Measurements from ENCODE around the gene TRAPPC5. TPM values are rescaled to one million over a fixed set of nuclear protein-coding genes. Genes with fewer than 3 reads are reported as not detected.

Gene TRAPPC5
- total RNA-seq, 1 experiment from 2014 or later: 90.6 TPM

DNA sequence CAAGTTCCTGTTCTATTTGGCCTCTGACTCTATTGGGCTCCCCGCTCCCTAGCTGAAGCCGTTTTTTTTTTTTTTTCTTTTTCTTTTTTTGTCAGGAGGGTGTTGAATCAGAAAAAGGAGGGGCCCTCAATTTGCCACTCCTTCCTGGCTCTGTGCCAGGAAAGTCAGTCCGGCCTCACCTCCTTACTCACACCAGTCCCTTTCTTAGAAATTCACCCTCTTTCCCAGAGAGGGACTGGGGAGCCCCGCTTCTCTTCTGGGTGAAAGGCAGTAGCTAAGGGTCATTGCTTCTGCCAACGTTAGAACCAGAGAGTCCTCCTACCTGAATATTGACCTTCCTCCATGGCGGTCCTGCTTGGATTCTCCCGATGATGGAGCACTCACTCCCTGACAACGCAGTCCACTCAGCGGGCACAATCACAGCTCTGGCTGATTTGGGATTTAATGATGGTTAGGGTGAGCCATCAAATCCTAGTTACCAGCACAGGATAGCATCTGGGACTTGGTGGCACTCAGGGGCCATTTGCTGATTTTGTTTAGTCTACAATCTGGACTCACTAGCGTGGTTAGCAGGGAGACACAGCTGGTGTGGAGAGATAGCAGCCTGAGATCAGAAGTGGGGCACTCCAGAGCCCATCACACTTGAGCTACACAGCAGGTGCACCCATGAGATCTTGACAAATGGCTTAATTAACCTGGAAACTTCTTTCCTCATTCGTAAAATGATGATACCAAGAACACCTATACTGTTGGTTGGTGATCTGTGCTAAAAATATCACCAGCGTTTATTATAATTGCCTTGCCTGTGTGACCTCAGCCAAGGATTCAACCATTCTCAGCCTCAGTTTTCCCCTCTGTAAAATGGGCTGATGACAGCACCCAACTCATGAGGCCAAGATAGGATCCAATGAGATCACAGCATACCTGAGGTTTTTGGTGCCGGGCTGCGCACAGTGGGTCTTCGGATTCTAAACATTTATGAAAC, 19.1 kb downstream of the TRAPPC5 start:
- DNase-seq (ENCODE audit: low spot score): no peak

DNA sequence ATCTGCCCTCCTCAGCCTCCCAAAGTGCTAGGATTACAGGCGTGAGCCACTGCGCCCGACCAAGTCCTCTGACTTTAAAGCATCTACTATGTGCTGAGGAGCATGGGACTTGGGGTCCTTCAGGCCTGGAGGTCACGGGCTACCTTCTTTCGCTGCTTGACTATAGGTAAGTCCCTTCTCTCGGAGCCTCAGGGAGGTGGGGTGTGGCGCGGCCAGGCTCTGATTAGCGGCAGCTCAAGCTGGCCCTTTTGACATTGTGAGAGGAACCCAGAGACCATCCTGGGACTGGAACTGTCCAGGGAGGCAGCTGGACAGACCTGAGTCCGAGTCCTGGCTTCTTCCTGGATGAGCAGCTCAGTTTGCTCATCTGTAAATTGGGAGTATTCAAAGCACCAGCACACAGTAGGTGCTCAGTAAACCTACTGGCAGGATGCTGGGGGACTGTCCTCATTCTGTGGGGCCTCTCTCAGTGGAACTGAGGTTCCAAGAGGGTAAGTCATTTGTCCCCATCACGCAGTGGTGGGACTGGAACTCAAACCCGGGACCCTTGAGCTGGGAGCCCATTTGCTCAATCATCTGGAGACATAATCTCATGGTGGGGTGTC, 20.5 kb downstream of the TRAPPC5 start:
- no peak for DNase-seq (ENCODE audit: low spot score)

DNA sequence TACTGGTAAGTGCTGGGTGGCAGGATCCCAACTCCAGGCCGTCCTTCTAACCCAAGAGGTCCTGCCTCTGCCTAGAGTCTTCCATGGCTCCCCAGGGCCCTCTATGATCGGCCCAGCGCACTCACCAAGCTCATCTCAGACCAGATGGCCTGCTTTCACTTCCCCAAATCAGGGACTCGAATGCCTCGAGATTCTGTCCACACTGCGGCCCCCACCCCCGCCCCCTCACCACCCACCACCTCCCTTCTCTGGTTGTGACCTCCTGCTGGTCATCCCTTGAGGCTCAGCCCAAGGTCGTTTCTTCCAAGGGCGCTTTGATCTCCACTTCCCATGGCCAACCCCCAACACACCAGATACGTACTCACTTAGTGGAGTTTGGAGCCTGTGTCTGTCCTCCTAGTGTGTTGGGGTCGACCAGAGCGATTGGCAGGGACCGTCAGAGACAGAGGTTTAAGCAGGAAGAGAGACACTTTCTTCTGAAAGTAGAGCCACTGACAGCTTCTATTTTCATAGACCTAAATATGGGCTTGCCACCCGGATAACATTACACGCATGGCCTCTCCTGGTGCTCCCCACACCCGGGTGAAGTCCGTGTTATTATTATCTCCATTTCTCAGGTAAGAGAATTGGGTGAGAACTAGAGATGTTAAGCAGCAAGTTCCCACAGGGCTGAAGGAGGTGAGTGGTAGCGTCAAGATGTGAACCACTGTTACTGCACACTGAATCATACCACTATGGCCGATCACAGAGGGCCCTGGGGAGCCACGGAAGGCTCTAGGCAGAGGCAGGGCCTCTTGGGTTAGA, 21.2 kb downstream of the TRAPPC5 start, which contains the start of gene FCER2:
Gene FCER2 (minus strand): TSS at position 478 of the 804 bp plus-strand sequence. CDS start 2,371 bp downstream, outside the sequence.
- DNase-seq (ENCODE audit: low spot score): no peak

DNA sequence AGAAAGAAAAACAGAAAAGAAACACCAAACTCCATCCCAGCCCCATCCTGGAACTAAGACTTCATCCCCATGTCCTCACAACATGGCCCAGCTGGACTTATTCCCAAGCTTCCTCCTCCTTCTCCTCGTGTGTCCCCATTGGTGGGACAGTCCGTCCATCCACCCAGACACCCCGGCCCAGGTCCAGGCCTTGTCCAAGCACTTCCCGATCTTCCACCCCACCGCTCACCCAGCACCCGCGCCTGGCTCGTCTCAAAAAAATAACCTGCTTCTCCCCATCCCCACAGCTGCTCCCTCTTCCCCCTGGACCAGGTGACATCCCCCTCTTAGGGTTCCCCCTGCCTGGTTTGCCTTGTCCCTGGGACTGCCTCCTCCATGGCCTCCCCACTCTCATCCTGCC, 22.7 kb downstream of the TRAPPC5 start:
- no peak for DNase-seq (ENCODE audit: low spot score)

DNA sequence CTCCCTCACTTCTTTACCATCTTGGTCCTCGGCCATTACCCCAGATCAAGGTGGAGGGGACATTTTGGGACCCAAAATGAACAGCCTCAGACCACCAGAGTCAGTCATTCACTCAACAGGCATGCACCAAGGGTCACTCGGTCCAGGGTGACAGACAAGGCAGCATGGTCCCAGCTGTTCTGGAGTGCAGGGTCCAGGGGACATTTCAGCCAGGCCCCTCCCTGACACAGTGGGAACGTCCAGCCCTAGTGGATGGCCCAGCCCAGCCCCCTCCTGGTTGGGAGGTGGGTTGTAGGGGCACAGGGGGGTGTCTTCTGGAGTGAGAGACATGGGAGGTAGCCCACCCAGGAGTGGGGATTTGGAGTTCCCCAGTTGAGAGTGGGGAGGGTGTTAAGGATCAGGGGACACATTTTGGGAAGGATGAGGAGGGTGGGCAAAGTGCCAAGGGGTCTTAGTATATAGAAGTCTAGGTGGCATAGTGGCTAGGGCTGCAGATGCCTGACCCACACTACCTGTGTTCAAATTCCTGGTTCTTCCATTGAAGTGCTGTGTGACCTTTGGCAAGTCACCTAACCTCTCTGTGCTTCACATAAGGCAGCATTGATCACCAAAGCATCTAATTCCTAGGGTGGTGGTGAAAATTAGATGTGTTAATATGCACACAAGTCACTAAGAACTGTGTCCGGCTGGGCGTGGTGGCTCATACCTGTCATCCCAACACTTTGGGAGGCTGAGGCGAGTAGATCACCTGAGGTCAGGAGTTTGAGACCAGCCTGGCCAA, 23.8 kb downstream of the TRAPPC5 start:
- DNase-seq (ENCODE audit: low spot score): no peak

DNA sequence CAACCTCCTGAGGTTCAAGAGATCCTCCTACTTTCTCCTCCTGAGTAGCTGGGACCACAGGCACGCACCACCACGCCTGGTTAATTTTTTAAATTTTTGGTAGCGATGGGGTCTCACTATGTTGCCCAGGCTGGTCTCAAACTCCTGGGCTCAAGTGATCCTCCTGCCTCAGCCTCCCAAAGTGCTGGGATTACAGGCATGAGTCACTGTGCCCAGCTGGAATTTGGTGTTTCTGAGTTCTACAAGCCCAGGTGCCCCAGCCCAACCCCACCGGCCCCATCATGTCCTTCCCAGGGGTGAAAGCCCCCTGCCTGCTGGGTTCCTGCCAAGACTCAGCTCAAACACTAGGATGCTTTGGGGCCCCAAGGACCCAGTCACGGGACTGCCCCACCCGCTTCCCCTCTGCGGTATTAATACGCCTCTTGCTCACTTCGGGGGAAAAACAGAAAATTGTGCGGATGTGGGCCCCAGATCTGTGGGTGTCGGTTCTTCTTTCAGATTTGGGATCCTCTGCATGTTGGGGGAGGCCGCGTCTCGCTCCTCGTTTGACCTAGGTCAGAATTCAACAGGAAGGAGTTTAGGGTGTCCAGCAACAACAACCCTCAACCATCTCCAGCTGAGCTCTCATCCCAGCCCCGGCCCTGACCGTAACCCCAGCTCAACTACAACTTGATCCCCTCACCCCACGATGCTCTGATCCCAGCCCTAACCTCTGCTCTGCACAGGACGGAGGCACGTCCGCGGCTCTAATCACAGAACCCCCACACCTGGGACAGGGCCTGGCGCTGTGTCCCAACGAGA, 25.0 kb downstream of the TRAPPC5 start:
- DNase-seq (ENCODE audit: low spot score): no peak

DNA sequence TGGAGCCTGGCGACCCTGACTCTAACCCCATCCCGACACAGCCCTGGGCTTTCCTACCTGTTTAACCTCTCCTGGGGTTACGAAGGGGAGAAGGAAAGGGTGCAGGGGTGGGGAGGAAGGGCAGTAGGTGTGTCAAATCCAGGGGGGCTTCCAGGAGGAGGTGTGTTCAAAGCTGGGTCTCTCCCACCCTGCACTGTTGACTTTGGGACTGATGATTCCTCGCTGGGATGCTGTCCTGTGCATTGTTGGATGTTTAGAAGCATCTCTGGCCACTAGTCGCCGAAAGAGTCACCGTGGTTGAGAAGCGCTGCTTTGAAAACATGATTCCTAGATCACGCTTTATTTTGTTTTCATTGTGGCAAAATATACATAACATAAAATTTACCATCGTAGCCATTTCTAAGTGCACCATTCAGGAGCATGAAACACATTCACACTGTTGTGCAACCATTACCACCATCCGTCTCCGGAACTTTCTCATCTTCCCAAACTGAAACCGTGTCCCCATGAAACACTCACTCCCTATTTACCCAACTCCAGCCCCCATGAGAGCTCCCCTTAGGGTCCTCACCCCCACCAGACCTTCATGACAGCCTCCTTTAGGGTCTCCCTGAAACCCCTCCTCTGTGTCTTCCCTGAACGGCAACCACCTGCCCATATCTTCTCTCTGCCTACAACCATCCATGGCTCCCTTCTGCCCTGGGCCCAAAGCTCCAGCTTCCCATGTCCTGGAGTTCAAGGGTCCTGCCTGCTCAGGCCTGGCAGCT, 25.7 kb downstream of the TRAPPC5 start:
- DNase-seq (ENCODE audit: low spot score): no peak

DNA sequence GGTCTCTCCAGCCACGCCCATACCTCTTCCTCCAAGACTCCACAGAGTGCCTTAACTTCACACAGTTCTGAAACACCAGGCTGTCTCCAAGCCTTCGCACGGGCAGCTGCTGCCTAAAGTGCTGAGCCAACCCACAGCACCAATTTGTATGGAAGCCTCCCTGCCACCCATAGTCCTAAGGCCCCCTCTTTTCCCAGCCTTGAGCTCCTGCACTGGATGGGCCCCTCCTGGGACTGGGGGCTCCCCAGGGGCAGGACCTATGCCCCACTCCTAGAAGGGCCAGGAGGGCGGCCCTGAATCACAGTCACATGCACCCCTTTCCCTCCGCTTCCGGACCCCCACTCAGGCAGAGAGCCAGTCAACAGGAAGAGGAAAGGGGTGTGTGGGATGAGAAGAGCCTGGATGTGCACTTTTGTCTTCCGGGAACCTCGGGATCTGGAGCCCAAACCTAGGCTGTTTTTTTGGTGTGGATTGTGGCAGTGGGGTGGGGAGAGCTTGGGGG, 26.4 kb downstream of the TRAPPC5 start:
- no peak for DNase-seq (ENCODE audit: low spot score)

DNA sequence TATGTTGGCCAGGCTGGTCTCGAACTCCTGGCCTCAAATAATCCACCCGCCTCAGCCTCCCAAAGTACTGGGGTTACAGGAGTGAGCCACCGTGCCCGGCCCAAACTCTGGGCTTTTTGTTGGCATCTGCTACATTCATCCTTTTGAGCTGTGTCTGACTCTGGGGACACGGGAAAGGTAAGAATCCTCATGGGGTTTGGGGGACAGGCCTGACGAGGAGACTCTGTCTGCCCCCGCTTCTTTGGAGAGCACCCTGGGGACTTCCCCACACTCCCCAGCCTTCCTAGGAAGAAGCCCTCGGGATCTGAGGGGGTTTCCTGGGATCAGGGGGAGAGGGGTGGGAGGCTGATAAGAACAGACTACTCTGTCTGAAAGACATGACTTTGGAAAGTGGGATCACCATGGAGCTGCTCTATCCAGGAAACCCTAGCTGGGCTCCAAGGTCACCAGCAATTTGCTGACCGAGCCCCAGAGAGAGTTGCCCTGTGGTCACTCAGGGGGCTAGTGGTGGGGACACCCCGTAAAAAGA, 29.4 kb downstream of the TRAPPC5 start:
- DNase-seq (ENCODE audit: low spot score): no peak

DNA sequence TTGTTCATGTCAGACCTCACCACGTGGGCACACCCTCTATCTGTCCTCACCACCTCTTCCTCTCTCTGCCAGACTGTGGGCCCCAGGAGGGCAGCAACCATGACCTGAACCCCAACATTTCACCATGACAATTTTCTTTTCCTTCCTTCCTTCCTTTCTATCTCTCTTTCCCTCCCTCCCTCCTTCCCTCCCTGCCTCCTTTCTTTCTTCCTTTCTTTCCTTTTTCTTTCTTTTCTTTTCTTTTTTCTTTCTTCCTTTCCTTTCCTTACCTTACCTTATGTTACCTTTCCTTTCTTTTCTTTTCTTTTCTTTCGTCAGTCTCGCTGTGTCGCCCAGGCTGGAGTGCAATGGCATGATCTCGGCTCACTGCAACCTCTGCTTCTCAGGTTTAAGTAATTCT, 30.0 kb downstream of the TRAPPC5 start:
- no peak for DNase-seq (ENCODE audit: low spot score)

DNA sequence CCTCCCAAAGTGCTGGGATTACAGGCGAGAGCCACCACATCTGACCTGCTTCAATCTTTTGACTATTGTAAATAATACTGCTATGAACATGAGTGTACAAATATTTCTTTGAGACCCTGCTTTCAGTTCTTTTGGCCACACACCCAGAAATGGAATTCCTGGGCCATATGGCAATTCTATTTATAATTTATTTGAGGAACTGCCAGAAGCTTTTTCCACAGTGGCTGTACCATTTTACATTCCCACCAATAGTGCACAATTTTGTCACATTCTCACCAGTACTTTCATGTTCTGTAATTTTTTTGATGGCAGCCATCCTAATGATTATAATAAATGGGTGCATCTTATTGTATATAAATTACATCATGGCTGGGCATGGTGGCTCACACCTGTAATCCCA, 35.0 kb downstream of the TRAPPC5 start:
- DNase-seq (ENCODE audit: low spot score): no peak

DNA sequence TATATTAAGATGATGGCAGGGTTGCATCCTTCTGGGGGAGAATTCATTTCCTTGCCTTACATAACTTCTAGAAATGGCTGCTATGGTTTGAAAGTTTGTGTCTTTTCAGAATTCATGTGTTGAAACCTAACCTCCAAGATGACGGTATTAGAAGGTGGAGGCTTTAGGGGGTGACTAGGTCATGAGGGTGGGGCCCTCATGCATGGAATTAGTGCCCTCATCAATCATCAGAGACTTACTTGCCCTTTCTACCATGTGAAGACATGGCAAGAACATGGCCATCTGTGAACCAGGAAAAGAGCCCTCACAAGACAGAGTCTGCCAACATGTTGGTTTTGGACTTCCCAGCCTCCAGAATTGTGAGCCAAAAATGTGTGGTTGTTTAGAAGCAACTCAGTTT, 36.1 kb downstream of the TRAPPC5 start:
- no peak for DNase-seq (ENCODE audit: low spot score)

DNA sequence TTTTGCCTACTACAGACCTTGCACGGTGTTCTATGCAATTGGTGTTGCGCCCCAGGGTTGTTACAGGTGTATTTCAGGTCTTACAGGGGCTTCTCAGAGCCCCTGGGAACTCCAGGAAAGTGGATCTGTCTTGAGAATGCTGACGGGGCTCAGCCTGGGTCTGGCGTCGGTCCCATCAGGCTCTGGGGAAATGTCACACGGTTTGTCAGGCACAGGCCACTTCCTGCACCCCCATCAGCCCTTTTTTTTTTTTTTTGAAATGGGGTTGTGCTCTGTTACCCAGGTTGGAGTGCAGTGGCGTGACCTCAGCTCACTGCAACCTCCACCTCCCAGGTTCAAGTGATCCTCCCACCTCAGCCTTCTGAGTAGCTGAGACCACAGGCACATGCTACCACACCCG, 38.0 kb downstream of the TRAPPC5 start:
- no peak for DNase-seq (ENCODE audit: low spot score)

DNA sequence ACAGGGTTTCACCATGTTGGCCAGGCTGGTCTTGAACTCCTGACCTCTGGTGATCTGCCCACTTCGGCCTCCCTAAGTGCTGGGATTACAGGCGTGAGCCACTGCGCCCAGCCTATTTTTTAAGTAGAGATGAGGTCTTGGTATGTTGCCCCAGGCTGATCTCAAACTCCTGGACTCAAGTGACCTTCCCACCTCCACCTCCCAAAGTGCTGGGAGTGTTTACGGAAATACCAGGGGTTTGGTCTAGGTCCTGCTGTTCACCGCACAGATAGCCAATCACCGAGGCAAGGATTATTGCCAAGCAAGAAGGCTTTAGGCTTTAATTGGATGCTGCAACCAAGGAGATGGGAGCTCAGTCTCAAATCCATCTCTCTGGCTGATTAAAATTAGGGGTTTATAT, 39.7 kb downstream of the TRAPPC5 start:
- DNase-seq (ENCODE audit: low spot score): no peak

DNA sequence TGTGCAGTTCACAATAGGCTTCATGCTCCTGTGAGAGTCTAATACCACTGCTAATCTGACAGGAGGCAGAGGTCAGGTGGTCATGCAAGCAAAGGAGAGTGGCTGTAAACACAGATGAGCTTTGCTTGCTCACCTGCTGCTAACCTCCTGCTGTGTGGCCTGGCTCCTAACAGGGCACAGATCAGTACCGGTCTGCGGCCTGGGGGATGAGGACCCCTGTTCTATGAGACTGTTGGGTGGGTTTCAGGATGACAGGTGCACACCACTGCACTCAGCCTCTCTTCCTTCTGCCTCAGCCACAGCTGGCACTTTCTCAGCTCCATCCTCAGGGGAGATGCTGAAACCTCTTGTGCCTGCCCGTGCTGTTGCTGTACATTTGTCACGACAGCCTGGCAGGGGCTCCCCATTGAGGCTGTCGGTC, 41.6 kb downstream of the TRAPPC5 start:
- no peak for DNase-seq (ENCODE audit: low spot score)

DNA sequence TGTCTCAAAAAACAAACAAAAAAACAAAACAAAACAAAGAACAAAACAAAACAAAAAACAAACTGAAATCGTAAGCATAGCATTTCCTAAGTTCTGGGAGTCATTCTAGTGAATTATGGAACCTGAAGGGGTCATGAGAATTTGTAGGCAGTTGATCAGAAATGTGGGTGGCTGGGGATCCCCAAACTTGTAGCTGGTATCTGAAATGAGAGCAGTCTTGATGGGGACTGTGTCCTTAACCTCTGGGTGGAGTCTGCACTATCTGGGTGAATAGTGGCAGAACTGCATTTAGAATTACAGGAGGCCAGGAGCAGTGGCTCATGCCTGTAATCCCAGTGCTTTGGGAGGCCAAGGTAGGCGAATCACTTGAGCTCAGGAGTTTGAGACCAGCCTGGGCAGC, 45.2 kb downstream of the TRAPPC5 start:
- DNase-seq (ENCODE audit: low spot score): no peak

DNA sequence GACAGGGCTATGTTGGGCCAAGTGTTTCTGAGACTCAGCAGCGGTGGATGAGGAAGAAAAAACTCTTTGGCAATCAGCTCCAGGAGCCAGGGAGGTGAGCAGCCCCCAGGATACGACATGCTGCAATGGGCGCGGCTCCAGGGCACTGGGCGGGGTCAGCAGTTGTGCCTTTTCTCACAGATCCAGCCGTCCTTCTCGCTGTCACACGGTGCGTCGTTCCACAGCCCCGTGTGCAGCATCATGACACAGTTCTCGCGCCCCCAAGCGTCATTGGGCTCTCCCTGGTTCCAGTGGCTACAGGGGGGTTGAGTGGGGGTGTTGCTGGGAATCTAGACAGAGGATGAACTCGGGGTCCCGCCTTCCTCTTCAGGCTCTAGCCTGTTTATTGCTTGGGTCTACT, 48.6 kb downstream of the TRAPPC5 start:
- no peak for DNase-seq (ENCODE audit: low spot score)

DNA sequence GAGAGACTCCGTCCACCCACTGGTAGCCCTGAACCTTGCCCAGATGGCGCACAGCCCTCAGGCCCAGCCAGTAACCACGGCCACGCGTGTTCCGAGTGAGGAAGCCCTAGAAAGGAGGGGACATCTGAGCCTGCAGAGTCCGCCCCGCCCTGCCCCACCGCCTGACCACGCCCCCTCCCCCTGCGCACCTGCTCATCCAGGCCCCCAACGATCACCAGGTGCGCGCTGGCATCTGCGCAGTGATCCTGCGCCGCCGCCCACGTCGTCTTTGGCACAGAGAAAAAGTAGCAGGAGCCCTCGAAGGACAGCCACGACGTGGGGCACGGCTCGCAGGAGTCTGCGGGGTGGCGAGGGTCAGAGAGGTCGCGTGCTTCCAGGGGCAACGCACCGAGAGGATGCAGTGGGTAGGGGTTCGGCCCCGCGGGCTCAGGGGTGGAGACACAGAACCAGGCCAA, 49.2 kb downstream of the TRAPPC5 start:
- no peak for DNase-seq (ENCODE audit: low spot score)
